HCT116 (cell line): ENCODE measurements around the gene MOG. TPM values are rescaled to one million over a fixed set of nuclear protein-coding genes. Genes with fewer than 3 reads are reported as not detected.

Experiments used
- ATAC-seq: fragments of 200-7000 bp; cut with Tn5 transposase; 2 replicates; pipeline ENCODE4 v1.9.1; 2020; ENCODE audit warnings: mild to moderate bottlenecking, moderate library complexity
- BruUV-seq: library from RNA; stranded (reverse); fragments of 400-500 nt; replicated peaks from 2 replicates; lab custom pipeline; 2021; lab: Mats Ljungman, UMichigan
- CTCF ChIA-PET: fragments of 300-600 bp; sonication (Branson Sonifier 250); formaldehyde crosslinking; loops from one replicate; lab custom pipeline; 2021; ENCODE audit warnings: antibody characterized with exemption; lab: Charles Lee
- POLR2A ChIA-PET: fragments of 300-600, 350-600 bp; sonication (Branson Sonifier 250); formaldehyde crosslinking; loops from one replicate; lab custom pipeline; 2021; ENCODE audit warnings: antibody characterized with exemption; lab: Charles Lee
- RAD21 ChIA-PET, 2 experiments: fragments of 300-600 bp; sonication (Branson Sonifier 250); formaldehyde crosslinking; loops; one replicate each; lab custom pipeline; 2023; ENCODE audit warnings: low total read pairs in 2 of 2; ENCODE audit not compliant: uncharacterized antibody in 2 of 2, unreplicated experiment in 2 of 2, low non-redundant PET in 1 of 2; lab: Charles Lee
- DNase-seq: peaks from one replicate; pipeline ENCODE4 v3.0.0-alpha.2; 2010; ENCODE audit warnings: low read depth, low spot score
- H2AFZ ChIP-seq: fragments of 200-600 bp; shearing (Covaris generic), sonication (generic); 2 replicates; pipeline ENCODE4 v1.6.1; 2017; ENCODE audit warnings: low read depth, mixed run types, mixed read lengths, antibody characterized with exemption, low read length; ENCODE audit not compliant: poor library complexity, severe bottlenecking
- H3K27ac ChIP-seq: 2 replicates; pipeline ENCODE4 v1.5.1; 2012; ENCODE audit warnings: low read depth, low read length
- H3K27me3 ChIP-seq: fragments of 200-600 bp; sonication (generic); 2 replicates; pipeline ENCODE4 v1.6.1; 2016; ENCODE audit warnings: mixed run types, low read length, mixed read lengths; ENCODE audit not compliant: insufficient read depth
- H3K36me3 ChIP-seq, 2 experiments: fragments of 200-500 bp in 1 of 2; fragments of 200-600 bp in 1 of 2; sonication (Bioruptor generic) in 1 of 2; sonication (generic) in 1 of 2; 2 replicates each; pipeline versions ENCODE4 v1.5.1 to v1.6.1; 2014 to 2016; ENCODE audit warnings: low read length in 2 of 2, inconsistent platforms in 1 of 2, mixed read lengths in 1 of 2, mixed run types in 1 of 2; ENCODE audit not compliant: insufficient read depth in 2 of 2, control insufficient read depth in 1 of 2
- H3K4me1 ChIP-seq, 2 experiments: fragments of 200-600 bp in 1 of 2; sonication (generic) in 1 of 2; 2 replicates each; pipeline versions ENCODE4 v1.5.1 to v1.6.1; 2012 to 2017; ENCODE audit warnings: low read length in 2 of 2, inconsistent platforms in 1 of 2, mild to moderate bottlenecking in 1 of 2, mixed read lengths in 1 of 2, mixed run types in 1 of 2, moderate library complexity in 1 of 2; ENCODE audit not compliant: insufficient read depth in 2 of 2, control insufficient read depth in 1 of 2
- H3K4me2 ChIP-seq: fragments of 200-600 bp; sonication (generic); 2 replicates; pipeline ENCODE4 v1.6.1; 2017; ENCODE audit warnings: mixed run types, low read length, mixed read lengths
- H3K4me3 ChIP-seq, 2 experiments: fragments of 200-600 bp in 1 of 2; sonication (generic) in 1 of 2; replicated peaks in 1 of 2; 2 replicates each; pipeline ENCODE4 v1.5.1; 2011 to 2016; ENCODE audit warnings: low read length in 2 of 2, control low read depth in 1 of 2, low read depth in 1 of 2, mild to moderate bottlenecking in 1 of 2, mixed read lengths in 1 of 2, mixed run types in 1 of 2
- H3K79me2 ChIP-seq: fragments of 200-600 bp; sonication (generic); 2 replicates; pipeline ENCODE4 v1.6.1; 2017; ENCODE audit warnings: mild to moderate bottlenecking, mixed run types, low read length, moderate library complexity, mixed read lengths; ENCODE audit not compliant: insufficient read depth
- H3K9ac ChIP-seq: fragments of 200-600 bp; sonication (generic); 2 replicates; pipeline ENCODE4 v1.6.1; 2016; ENCODE audit warnings: low read length, mixed read lengths
- H3K9me2 ChIP-seq: fragments of 200-600 bp; sonication (generic), shearing (Covaris generic); 2 replicates; pipeline ENCODE4 v1.6.1; 2017; ENCODE audit warnings: mixed run types, mild to moderate bottlenecking, moderate library complexity; ENCODE audit not compliant: insufficient read depth
- H3K9me3 ChIP-seq, 2 experiments: fragments of 200-500 bp in 1 of 2; fragments of 200-600 bp in 1 of 2; sonication (Bioruptor generic) in 1 of 2; sonication (generic) in 1 of 2; 2 replicates each; pipeline ENCODE4 v1.6.1; 2014 to 2017; ENCODE audit warnings: low read length in 2 of 2, mixed read lengths in 2 of 2, inconsistent platforms in 1 of 2, low read depth in 1 of 2, mild to moderate bottlenecking in 1 of 2, mixed run types in 1 of 2, moderate library complexity in 1 of 2; ENCODE audit not compliant: control insufficient read depth in 1 of 2, insufficient read depth in 1 of 2
- H4K20me1 ChIP-seq: fragments of 200-600 bp; sonication (generic), shearing (Covaris generic); 2 replicates; pipeline ENCODE4 v1.6.1; 2017; ENCODE audit warnings: mixed run types, mild to moderate bottlenecking, moderate library complexity; ENCODE audit not compliant: insufficient read depth
- ATF3 ChIP-seq: IDR thresholded peaks from 2 replicates; pipeline ENCODE4 v1.6.1; 2012
- CBX3 ChIP-seq: IDR thresholded peaks from 2 replicates; pipeline ENCODE4 v1.6.1; 2012; ENCODE audit warnings: low read depth
- CEBPB ChIP-seq: IDR thresholded peaks from 2 replicates; pipeline ENCODE4 v1.6.1; 2012; ENCODE audit warnings: low read depth
- CTCF ChIP-seq, 3 experiments: fragments of 200-600 bp in 1 of 3; sonication (generic) in 1 of 3; IDR thresholded peaks in 2 of 3; conservative IDR thresholded peaks in 1 of 3; 2 replicates each; pipeline ENCODE4 v1.5.1; 2012 to 2017; ENCODE audit warnings: low read depth in 2 of 3, low read length in 2 of 3, antibody characterized with exemption in 1 of 3, borderline replicate concordance in 1 of 3, control low read depth in 1 of 3, mild to moderate bottlenecking in 1 of 3, mixed read lengths in 1 of 3, mixed run types in 1 of 3, moderate library complexity in 1 of 3; ENCODE audit not compliant: insufficient read depth in 1 of 3
- EGR1 ChIP-seq: IDR thresholded peaks from 2 replicates; pipeline ENCODE4 v1.6.1; 2012; ENCODE audit warnings: low read depth
- ELF1 ChIP-seq: IDR thresholded peaks from 2 replicates; pipeline ENCODE4 v1.6.1; 2012; ENCODE audit warnings: low read depth, borderline replicate concordance
- EZH2 ChIP-seq: fragments of 200-600 bp; sonication (generic); IDR thresholded peaks from 2 replicates; pipeline ENCODE4 v1.6.1; 2017; ENCODE audit warnings: antibody characterized with exemption, mixed run types
- EZH2phosphoT487 ChIP-seq: fragments of 200-600 bp; IDR thresholded peaks from 2 replicates; pipeline ENCODE4 v1.6.1; 2018; ENCODE audit warnings: antibody characterized with exemption, borderline replicate concordance
- FOSL1 ChIP-seq: IDR thresholded peaks from 2 replicates; pipeline ENCODE4 v1.6.1; 2012; ENCODE audit warnings: low read depth
- JUND ChIP-seq: IDR thresholded peaks from 2 replicates; pipeline ENCODE4 v1.6.1; 2012
- MAX ChIP-seq: IDR thresholded peaks from 2 replicates; pipeline ENCODE4 v1.6.1; 2012
- POLR2A ChIP-seq: IDR thresholded peaks from 2 replicates; pipeline ENCODE4 v1.7.0; 2011; ENCODE audit warnings: borderline replicate concordance; ENCODE audit not compliant: insufficient read depth, insufficient read length; ENCODE audit errors: extremely low read depth
- POLR2AphosphoS5 ChIP-seq: IDR thresholded peaks from 2 replicates; pipeline ENCODE4 v1.6.1; 2011; ENCODE audit warnings: mild to moderate bottlenecking, low read depth, low read length, moderate library complexity
- RAD21 ChIP-seq: IDR thresholded peaks from 2 replicates; pipeline ENCODE4 v1.6.1; 2012; ENCODE audit warnings: low read depth, mild to moderate bottlenecking
- SP1 ChIP-seq: IDR thresholded peaks from 2 replicates; pipeline ENCODE4 v1.6.1; 2012; ENCODE audit warnings: low read depth
- SRF ChIP-seq: IDR thresholded peaks from 2 replicates; pipeline ENCODE4 v1.6.1; 2012; ENCODE audit warnings: low read depth
- TCF7L2 ChIP-seq: IDR thresholded peaks from 2 replicates; pipeline ENCODE4 v1.7.0; 2011; ENCODE audit warnings: borderline replicate concordance, inconsistent platforms; ENCODE audit not compliant: insufficient read depth, insufficient read length; ENCODE audit errors: extremely low read depth
- YY1 ChIP-seq: IDR thresholded peaks from 2 replicates; pipeline ENCODE4 v1.6.1; 2011; ENCODE audit warnings: low read length, low read depth, moderate library complexity, mild to moderate bottlenecking; ENCODE audit not compliant: insufficient replicate concordance; ENCODE audit errors: extremely low read depth
- ZBTB33 ChIP-seq: IDR thresholded peaks from 2 replicates; pipeline ENCODE4 v1.6.1; 2011; ENCODE audit warnings: mild to moderate bottlenecking, low read length, moderate library complexity; ENCODE audit not compliant: insufficient replicate concordance; ENCODE audit errors: extremely low read depth
- ZFX ChIP-seq: fragments of 450-650 bp; IDR thresholded peaks from 2 replicates; pipeline ENCODE4 v1.6.1; 2017
- intact Hi-C: fragments of 100-400 bp; cut with micrococcal nuclease; formaldehyde crosslinking; loops from 2 replicates; pipeline ENCODE4 v1.10.0; 2022
- total RNA-seq: library from RNA; stranded (reverse); gene quantifications from one replicate; pipeline ENCODE4 v1.2.1, GENCODE V29; 2021; ENCODE audit not compliant: unreplicated experiment

Gene MOG
- total RNA-seq, 1 experiment from 2014 or later = not detected

- no peak for ATAC-seq
- peaks cover 0 to 7% of the 10 kb centered on the region in 2 experiments; a peak in 1 of 4 replicates for H3K4me1 ChIP-seq
- H3K9me2 ChIP-seq = no peaks in the 10 kb centered on the region
- intact Hi-C loops = no loop called here
- no peak overlapping the region for H3K4me3 ChIP-seq
- H3K36me3 ChIP-seq = no peaks in the 10 kb centered on the region
- H3K4me2 ChIP-seq = no peak overlapping the region
- H3K9me3 ChIP-seq = no peaks in the 10 kb centered on the region
- no peaks in the 10 kb centered on the region for H3K27me3 ChIP-seq
- H3K79me2 ChIP-seq = no peaks in the 10 kb centered on the region
- POLR2A ChIA-PET = no interaction called here
- TF ChIP-seq ZBTB33 (no peak), EZH2phosphoT487 (no peak), EZH2 (no peak), ATF3 (no peak), CTCF (IDR thresholded peaks at IDR 0.05 in 2 of 3, conservative IDR thresholded peaks at IDR 0.05 in 1 of 3; ENCODE audit: borderline replicate concordance in 1 of 3, insufficient read depth in 1 of 3, low read depth in 2 of 3, low read length in 2 of 3) (no peak), POLR2AphosphoS5 (no peak), YY1 (no peak), SP1 (no peak), ELF1 (no peak), ZFX (no peak), JUND (no peak), CEBPB (no peak), SRF (no peak), FOSL1 (no peak), CBX3 (no peak), TCF7L2 (no peak), POLR2A (no peak), EGR1 (no peak), MAX (no peak), RAD21 (no peak)
- TF ChIP-seq, all 23 proteins: peak for 0
- RAD21 ChIA-PET = interaction anchor here in 1 of 2 experiments (0.7 kb wide), 1 partner anchor 71 kb away, joined by 4 read pairs; no protein-coding TSS in a partner anchor
- DNase-seq = no peak
- H3K9ac ChIP-seq = no peak overlapping the region
- CTCF ChIA-PET = interaction anchor here (2.8 kb wide), 1 partner anchor 30 kb away, joined by 11 read pairs; no protein-coding TSS in a partner anchor
- H3K27ac ChIP-seq = no peak overlapping the region
- no peak overlapping the region for H2AFZ ChIP-seq
- no TSS peak for BruUV-seq
- no peaks in the 10 kb centered on the region for H4K20me1 ChIP-seq
Measured at GRCh38 chr6:29679962-29680361, 23.1 kb downstream of the MOG start.
